ENCODE data around the gene FSIP1.

FSIP1 gene

GRCh38 chr15:39729500-39729899 is 53.1 kb downstream of the FSIP1 start:
- no peak overlapping the region for H3K4me3 ChIP-seq
- TF ChIP-seq CTCF (IDR thresholded peaks at IDR 0.05): no peak
- no peak for DNase-seq (ENCODE audit: low spot score)
- no peak overlapping the region for H3K27ac ChIP-seq

GRCh38 chr15:39728845-39729244 is 53.8 kb downstream of the FSIP1 start:
- TF ChIP-seq CTCF (IDR thresholded peaks at IDR 0.05): no peak
- no peak overlapping the region for H3K4me3 ChIP-seq
- no peak for DNase-seq (ENCODE audit: low spot score)
- H3K27ac ChIP-seq: no peak overlapping the region

- no peak overlapping the region for H3K27ac ChIP-seq
- no peak for TF ChIP-seq CTCF (IDR thresholded peaks at IDR 0.05)
- no peak overlapping the region for H3K4me3 ChIP-seq
- no peak for DNase-seq (ENCODE audit: low spot score)
Observed at GRCh38 chr15:39721893-39722292, 60.7 kb downstream of the FSIP1 start.

- no peak for TF ChIP-seq CTCF (IDR thresholded peaks at IDR 0.05)
- no peak overlapping the region for H3K27ac ChIP-seq
- DNase-seq (ENCODE audit: low spot score): no peak
- H3K4me3 ChIP-seq: no peak overlapping the region
Observed at GRCh38 chr15:39720621-39721611, 61.7 kb downstream of the FSIP1 start.

- TF ChIP-seq CTCF (IDR thresholded peaks at IDR 0.05): no peak
- DNase-seq (ENCODE audit: low spot score): no peak
- no peak overlapping the region for H3K27ac ChIP-seq
- no peak overlapping the region for H3K4me3 ChIP-seq
Observed at GRCh38 chr15:39720081-39720480, 62.6 kb downstream of the FSIP1 start.

- TF ChIP-seq CTCF (IDR thresholded peaks at IDR 0.05): no peak
- H3K4me3 ChIP-seq: no peak overlapping the region
- DNase-seq (ENCODE audit: low spot score): no peak
- no peak overlapping the region for H3K27ac ChIP-seq
Observed at GRCh38 chr15:39719109-39719508, 63.5 kb downstream of the FSIP1 start.

- Histone ChIP-seq H3K4me3 (no peak overlapping the region), H3K27ac (no peak overlapping the region)
- no peak for DNase-seq (ENCODE audit: low spot score)
- TF ChIP-seq CTCF (IDR thresholded peaks at IDR 0.05): no peak
Observed at GRCh38 chr15:39717134-39717533, 65.5 kb downstream of the FSIP1 start.

All from coronary artery (tissue), 2 donors.